Right atrium auricular region (tissue), 2 donors: Measurements from ENCODE around the gene FITM2. TPM values are rescaled to one million over a fixed set of nuclear protein-coding genes. Genes with fewer than 3 reads are reported as not detected.

Experiments used
- DNase-seq: peaks from one replicate; pipeline ENCODE4 v3.0.0-alpha.2; 2019; ENCODE audit warnings: low spot score
- H3K27ac ChIP-seq, 2 donors: fragments of 200-600 bp; sonication (generic); 1 replicate in 1 of 2; 2 replicates in 1 of 2; pipeline ENCODE4 v1.5.1; 2016 to 2019
- H3K27me3 ChIP-seq, 2 donors: fragments of 200-600 bp; sonication (generic); one replicate each; pipeline versions ENCODE4 v1.5.1 to v1.6.0; 2017 to 2019
- H3K36me3 ChIP-seq: fragments of 200-600 bp; sonication (generic); one replicate; pipeline ENCODE4 v1.5.1; 2016
- H3K4me1 ChIP-seq, 2 donors: fragments of 200-600 bp; sonication (generic); one replicate each; pipeline versions ENCODE4 v1.5.1 to v1.6.0; 2017 to 2019
- H3K4me3 ChIP-seq, 2 donors: fragments of 200-600 bp; sonication (generic); 1 replicate in 1 of 2; 2 replicates in 1 of 2; pipeline ENCODE4 v1.5.1; 2017 to 2019; ENCODE audit warnings: mild to moderate bottlenecking in 1 of 2, moderate library complexity in 1 of 2
- H3K9me3 ChIP-seq, 2 donors: fragments of 200-600 bp; sonication (generic); one replicate each; pipeline ENCODE4 v1.5.1; 2019
- CTCF ChIP-seq, 2 donors: fragments of 200-600 bp; sonication (generic); IDR thresholded peaks; one replicate each; pipeline ENCODE4 v1.5.1; 2019; ENCODE audit warnings: antibody characterized with exemption in 2 of 2
- total RNA-seq, 2 donors: library from RNA; depleted of rRNA; stranded (reverse); fragments of >200 nt; gene quantifications; one replicate each; pipeline ENCODE4 v1.1.0, GENCODE V29; 2016

Gene FITM2
- total RNA-seq, 2 donors from 2014 or later: 87.1 to 143 TPM

GRCh38 chr20:44258226-44258890, 52.6 kb downstream of the FITM2 start:
- Histone ChIP-seq H3K4me1 (no peaks in the 10 kb centered on the region), H3K4me3 (no peak overlapping the region), H3K27ac (no peak overlapping the region), H3K9me3 (no peaks in the 10 kb centered on the region), H3K36me3 (no peaks in the 10 kb centered on the region), H3K27me3 (no peaks in the 10 kb centered on the region)
- no peak for DNase-seq
- no peak for TF ChIP-seq CTCF (IDR thresholded peaks at IDR 0.05)

- Histone ChIP-seq H3K4me3 (no peak overlapping the region), H3K9me3 (no peaks in the 10 kb centered on the region), H3K27me3 (no peaks in the 10 kb centered on the region), H3K36me3 (no peaks in the 10 kb centered on the region), H3K27ac (no peak overlapping the region), H3K4me1 (no peaks in the 10 kb centered on the region)
- DNase-seq: no peak
- no peak for TF ChIP-seq CTCF (IDR thresholded peaks at IDR 0.05)
Measured at GRCh38 chr20:44256961-44257360, 54.0 kb downstream of the FITM2 start.

- no peak overlapping the region for H3K4me3 ChIP-seq
- H3K9me3 ChIP-seq: no peaks in the 10 kb centered on the region
- H3K27me3 ChIP-seq: no peaks in the 10 kb centered on the region
- DNase-seq: no peak
- no peaks in the 10 kb centered on the region for H3K36me3 ChIP-seq
- no peak overlapping the region for H3K27ac ChIP-seq
- TF ChIP-seq CTCF (IDR thresholded peaks at IDR 0.05): no peak
- no peaks in the 10 kb centered on the region for H3K4me1 ChIP-seq
Measured at GRCh38 chr20:44255942-44256341, 55.1 kb downstream of the FITM2 start.

- Histone ChIP-seq H3K4me3 (no peak overlapping the region), H3K36me3 (no peaks in the 10 kb centered on the region), H3K9me3 (no peaks in the 10 kb centered on the region), H3K27me3 (no peaks in the 10 kb centered on the region), H3K27ac (no peak overlapping the region), H3K4me1 (no peaks in the 10 kb centered on the region)
- no peak for TF ChIP-seq CTCF (IDR thresholded peaks at IDR 0.05)
- no peak for DNase-seq
Measured at GRCh38 chr20:44254073-44254472, 56.9 kb downstream of the FITM2 start.

GRCh38 chr20:44253528-44253927, 57.5 kb downstream of the FITM2 start:
- Histone ChIP-seq H3K4me1 (no peaks in the 10 kb centered on the region), H3K27me3 (no peaks in the 10 kb centered on the region), H3K9me3 (no peaks in the 10 kb centered on the region), H3K36me3 (no peaks in the 10 kb centered on the region), H3K4me3 (no peak overlapping the region), H3K27ac (no peak overlapping the region)
- DNase-seq: no peak
- no peak for TF ChIP-seq CTCF (IDR thresholded peaks at IDR 0.05)

Other genes starting within 250 kb of the FITM2 start
- 100 to 1,000 TPM; 131 to 168 TPM for gene JPH2, start 124.0 kb downstream of the FITM2 start, total RNA-seq
- gene OSER1, start 100.4 kb downstream of the FITM2 start, total RNA-seq: 10 to 100 TPM; 30.8 to 31.1 TPM
- 1 to 10 TPM in 1 of 2 donors, not detected in 1; 1.2 TPM for gene GDAP1L1, start 63.9 kb downstream of the FITM2 start, total RNA-seq
- not detected for gene R3HDML, start 25.8 kb upstream of the FITM2 start, total RNA-seq
- gene HNF4A, start 44.5 kb upstream of the FITM2 start, total RNA-seq: not detected
- 1 to 10 TPM; 3.6 to 6.0 TPM for gene TTPAL, start 164.7 kb upstream of the FITM2 start, total RNA-seq
- gene SERINC3, start 210.9 kb upstream of the FITM2 start, total RNA-seq: 100 to 1,000 TPM in 1 of 2 donors, 10 to 100 TPM in 1; 85.7 to 112 TPM